ENCODE results near the gene SAMD4B.

Gene SAMD4B

DNA sequence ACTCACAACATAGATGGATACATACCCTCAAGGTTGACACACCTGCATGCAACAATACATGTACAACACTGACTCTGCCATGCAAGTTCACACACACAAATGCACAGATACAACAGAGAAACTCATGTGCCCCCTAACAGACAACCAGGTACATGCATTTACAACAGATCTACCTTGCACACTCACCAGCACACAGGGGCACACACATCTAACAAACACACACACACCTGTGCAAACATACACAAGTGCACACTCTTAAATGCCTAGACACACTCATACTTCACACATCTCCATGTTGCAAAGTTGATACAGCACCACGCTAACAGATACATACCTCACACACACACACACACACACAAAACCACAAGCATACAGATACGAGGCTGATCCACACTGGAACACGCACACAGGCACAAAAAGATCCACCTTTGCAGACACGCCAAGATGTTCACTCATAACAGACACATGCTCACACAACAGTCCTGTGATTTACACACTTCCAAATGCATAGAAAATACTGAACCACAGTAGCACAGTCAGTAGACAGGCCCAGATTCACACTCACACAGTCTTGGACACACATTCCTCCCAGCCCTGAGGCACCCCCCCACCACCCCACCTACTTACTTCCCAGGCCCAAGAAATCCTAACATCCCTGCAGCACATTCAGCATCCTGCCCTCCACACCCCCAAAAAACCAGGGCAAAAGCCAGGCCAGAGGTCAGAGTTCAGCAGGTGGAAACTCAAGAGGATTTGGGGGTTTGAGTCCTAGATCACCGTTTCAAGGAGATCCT is 22.9 kb upstream of the SAMD4B start:
- Histone ChIP-seq H3K27ac (ENCODE audit: low read depth, low read length, poor library complexity, severe bottlenecking) (no peak overlapping the region), H3K4me3 (ENCODE audit: low read depth, low read length, poor library complexity, severe bottlenecking) (peak overlapping the region; percentile 83), H3K9me3 (ENCODE audit: low read length) (no peaks in the 10 kb centered on the region), H3K79me2 (ENCODE audit: insufficient read depth, low read length) (no peaks in the 10 kb centered on the region), H4K20me1 (ENCODE audit: insufficient read depth, low read length) (no peaks in the 10 kb centered on the region), H3K27me3 (ENCODE audit: insufficient read depth, low read length) (0 out of 2 replicates have a peak, but pooled peaks cover 5% of the 10 kb centered on the region), H3K4me2 (ENCODE audit: low read length) (peak overlapping the region; percentile 83), H2AFZ (ENCODE audit: low read length) (no peak overlapping the region), H3K36me3 (ENCODE audit: insufficient read depth, low read length) (peaks cover 4% of the 10 kb centered on the region; the same call in 1 of the 2 replicates), H3K9ac (ENCODE audit: low read length) (peak overlapping the region; percentile 82; the same call in 1 of the 2 replicates), H3F3A (ENCODE audit: insufficient read depth, low read length) (no peaks in the 10 kb centered on the region; the same call in 1 of the 2 replicates), H3K4me1 (ENCODE audit: insufficient read depth, low read length, severe bottlenecking) (peaks cover 15% of the 10 kb centered on the region), H3K9me2 (ENCODE audit: low read depth, low read length) (no peaks in the 10 kb centered on the region)
- no peak for TF ChIP-seq EZH2 (IDR thresholded peaks at IDR 0.05; ENCODE audit: borderline replicate concordance, low read length)
- TF ChIP-seq CTCF (IDR thresholded peaks at IDR 0.05; ENCODE audit: low read length): no peak

DNA sequence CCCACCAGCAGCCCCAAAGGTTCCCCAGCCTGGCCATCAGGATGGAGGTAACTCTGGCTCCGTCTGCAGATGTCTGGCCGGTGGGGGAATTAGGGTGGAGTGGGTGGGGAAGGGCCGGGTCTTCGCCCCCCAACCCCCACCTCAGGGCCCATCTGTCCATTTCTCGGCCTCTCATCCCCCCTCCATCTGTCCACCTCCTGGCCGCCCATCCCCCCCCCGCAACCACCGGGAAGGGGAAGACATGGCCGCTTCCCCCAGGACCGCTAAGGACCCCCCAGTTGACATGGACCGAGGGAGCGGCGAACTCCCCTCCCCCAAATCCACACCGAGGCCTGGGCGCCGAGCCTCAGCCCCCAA is 22.4 kb upstream of the SAMD4B start:
- TF ChIP-seq EZH2 (IDR thresholded peaks at IDR 0.05; ENCODE audit: borderline replicate concordance, low read length): no peak
- no peak for TF ChIP-seq CTCF (IDR thresholded peaks at IDR 0.05; ENCODE audit: low read length)
- H3K4me1 ChIP-seq (ENCODE audit: insufficient read depth, low read length, severe bottlenecking): peaks cover 15% of the 10 kb centered on the region
- H3K36me3 ChIP-seq (ENCODE audit: insufficient read depth, low read length): no peaks in the 10 kb centered on the region
- peak overlapping the region; percentile 83 for H3K4me3 ChIP-seq (ENCODE audit: low read depth, low read length, poor library complexity, severe bottlenecking)
- no peaks in the 10 kb centered on the region for H3K79me2 ChIP-seq (ENCODE audit: insufficient read depth, low read length)
- H3K27me3 ChIP-seq (ENCODE audit: insufficient read depth, low read length): 0 out of 2 replicates have a peak, but pooled peaks cover 5% of the 10 kb centered on the region
- no peaks in the 10 kb centered on the region; the same call in 1 of the 2 replicates for H3F3A ChIP-seq (ENCODE audit: insufficient read depth, low read length)
- no peak overlapping the region for H3K27ac ChIP-seq (ENCODE audit: low read depth, low read length, poor library complexity, severe bottlenecking)
- H2AFZ ChIP-seq (ENCODE audit: low read length): no peak overlapping the region
- peak overlapping the region; percentile 83 for H3K4me2 ChIP-seq (ENCODE audit: low read length)
- H4K20me1 ChIP-seq (ENCODE audit: insufficient read depth, low read length): no peaks in the 10 kb centered on the region
- H3K9me3 ChIP-seq (ENCODE audit: low read length): no peaks in the 10 kb centered on the region
- H3K9me2 ChIP-seq (ENCODE audit: low read depth, low read length): no peaks in the 10 kb centered on the region
- H3K9ac ChIP-seq (ENCODE audit: low read length): peak overlapping the region; percentile 82

DNA sequence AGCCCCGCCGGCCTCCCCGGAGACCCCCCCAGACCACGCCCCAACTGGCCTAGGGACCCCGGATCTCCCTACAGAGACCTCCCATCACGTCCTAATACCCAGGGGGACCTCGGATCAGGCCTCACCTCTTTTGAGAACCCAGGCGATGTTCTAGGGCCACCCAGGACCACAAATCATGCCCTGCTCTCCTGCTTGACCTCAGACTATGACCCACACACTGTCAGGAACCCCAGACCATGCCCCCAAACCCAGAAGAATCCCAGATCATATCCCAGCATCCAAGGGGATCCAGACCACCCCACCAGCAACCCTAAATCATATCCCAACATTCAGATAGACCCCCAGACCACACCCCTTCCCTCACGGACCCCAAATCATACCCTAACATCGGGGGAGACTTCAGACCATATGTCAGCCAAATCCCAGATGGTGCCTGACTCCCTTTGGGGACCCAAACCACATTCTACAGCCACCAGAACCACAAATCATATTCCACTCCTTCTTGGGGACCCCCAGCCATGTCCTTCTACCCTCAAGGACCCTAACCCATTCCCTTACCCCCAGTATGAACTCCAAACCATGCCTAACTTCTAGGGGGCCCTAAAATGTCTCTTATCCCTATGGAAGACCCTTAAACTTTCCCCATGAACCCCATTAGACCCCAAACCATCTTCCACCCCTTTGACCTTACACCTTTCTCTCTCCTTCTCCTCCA is 20.9 kb upstream of the SAMD4B start:
- TF ChIP-seq CTCF (IDR thresholded peaks at IDR 0.05; ENCODE audit: low read length) (no peak), EZH2 (IDR thresholded peaks at IDR 0.05; ENCODE audit: borderline replicate concordance, low read length) (no peak)
- Histone ChIP-seq H3K9ac (ENCODE audit: low read length) (no peak overlapping the region), H3F3A (ENCODE audit: insufficient read depth, low read length) (no peaks in the 10 kb centered on the region; the same call in 1 of the 2 replicates), H4K20me1 (ENCODE audit: insufficient read depth, low read length) (no peaks in the 10 kb centered on the region), H3K27ac (ENCODE audit: low read depth, low read length, poor library complexity, severe bottlenecking) (no peak overlapping the region), H3K79me2 (ENCODE audit: insufficient read depth, low read length) (no peaks in the 10 kb centered on the region), H3K4me3 (ENCODE audit: low read depth, low read length, poor library complexity, severe bottlenecking) (peak overlapping the region; percentile 31), H3K4me1 (ENCODE audit: insufficient read depth, low read length, severe bottlenecking) (peaks cover 15% of the 10 kb centered on the region), H3K9me2 (ENCODE audit: low read depth, low read length) (no peaks in the 10 kb centered on the region), H3K4me2 (ENCODE audit: low read length) (peak overlapping the region; percentile 29; the same call in 1 of the 2 replicates), H3K36me3 (ENCODE audit: insufficient read depth, low read length) (no peaks in the 10 kb centered on the region), H3K9me3 (ENCODE audit: low read length) (no peaks in the 10 kb centered on the region), H2AFZ (ENCODE audit: low read length) (no peak overlapping the region), H3K27me3 (ENCODE audit: insufficient read depth, low read length) (0 out of 2 replicates have a peak, but pooled peaks cover 5% of the 10 kb centered on the region)
